Tibial artery (tissue), 4 donors: Measurements from ENCODE around the gene TMEM250.
A peak's percentile ranks its signal among the peaks of the same experiment; 100 is the strongest.

Source experiments
- DNase-seq, 2 donors: peaks; one replicate each; pipeline ENCODE4 v3.0.0-alpha.2; 2019
- H3K27ac ChIP-seq, 2 donors: fragments of 200-600 bp; sonication (generic) in 1 of 2; 1 replicate in 1 of 2; 2 replicates in 1 of 2; pipeline ENCODE4 v1.5.1; 2018 to 2019; ENCODE audit warnings: mild to moderate bottlenecking in 1 of 2
- H3K27me3 ChIP-seq, 2 donors: fragments of 200-600 bp; sonication (generic) in 1 of 2; one replicate each; pipeline versions ENCODE4 v1.5.1 to v1.6.0; 2016 to 2019
- H3K36me3 ChIP-seq, 3 donors: fragments of 200-600 bp; sonication (generic) in 2 of 3; one replicate each; pipeline ENCODE4 v1.5.1; 2016 to 2019; ENCODE audit warnings: mild to moderate bottlenecking in 2 of 3
- H3K4me1 ChIP-seq, 4 donors: fragments of 200-600 bp; sonication (generic) in 2 of 4; 1 replicate in 3 of 4; 2 replicates in 1 of 4; pipeline ENCODE4 v1.5.1; 2016 to 2019
- H3K4me3 ChIP-seq, 2 donors: fragments of 200-600 bp; sonication (generic) in 1 of 2; 1 replicate in 1 of 2; 2 replicates in 1 of 2; pipeline ENCODE4 v1.5.1; 2018 to 2019; ENCODE audit warnings: mild to moderate bottlenecking in 2 of 2
- H3K9me3 ChIP-seq, 3 donors: fragments of 200-600 bp; sonication (generic) in 1 of 3; one replicate each; pipeline ENCODE4 v1.5.1; 2016 to 2019
- intact Hi-C: fragments of 100-400 bp; cut with DNase I; formaldehyde crosslinking; loops from one replicate; pipeline ENCODE4 v1.15.0; 2023; ENCODE audit warnings: low total_unique reads
- TF ChIP-seq, protein P1 (sequence below), 2 experiments: fragments of 200-600 bp in 1 of 2; fragments of 450-650 bp in 1 of 2; IDR thresholded peaks; one replicate each; pipeline ENCODE4 v1.5.1; 2017 to 2019; ENCODE audit warnings: antibody characterized with exemption in 2 of 2, mild to moderate bottlenecking in 1 of 2, moderate library complexity in 1 of 2

Gene TMEM250

DNA sequence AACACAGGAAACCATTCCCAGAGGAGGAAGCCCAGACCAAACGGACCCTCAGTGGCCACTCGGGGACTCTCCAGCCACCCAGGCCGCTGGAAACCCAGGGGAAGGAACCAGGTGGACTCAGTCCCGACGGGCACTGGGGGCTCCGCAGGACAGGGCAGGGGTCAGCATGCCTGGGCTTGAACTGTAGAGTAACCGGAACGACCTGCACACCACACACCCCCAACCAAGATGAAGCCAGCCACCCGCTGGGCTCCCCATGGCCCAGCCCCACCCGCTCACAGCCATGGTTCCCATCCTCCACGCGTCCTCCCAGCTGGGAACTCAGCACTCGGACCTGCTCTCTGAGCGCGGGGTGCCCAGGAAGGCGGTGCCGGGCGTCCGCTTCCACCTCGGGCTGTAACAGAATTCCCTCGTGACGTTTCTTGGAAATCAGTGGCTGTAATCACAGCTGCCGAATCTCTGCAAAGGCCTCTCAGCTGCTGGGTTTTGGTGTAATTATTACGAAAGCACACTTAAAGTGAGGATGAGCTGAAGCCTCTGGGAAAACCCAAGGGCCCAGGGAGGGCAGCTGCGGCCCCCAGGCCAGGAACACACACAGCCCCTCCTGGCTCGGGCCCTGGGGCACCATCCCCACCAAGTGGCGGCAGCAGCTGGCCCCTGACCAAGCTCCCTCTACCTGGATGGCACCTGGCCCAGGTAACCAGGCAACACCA is 37.4 kb downstream of the TMEM250 start:
- peak in 1 of 2 donors; percentile 65 for DNase-seq
- TF ChIP-seq, protein P1, sequence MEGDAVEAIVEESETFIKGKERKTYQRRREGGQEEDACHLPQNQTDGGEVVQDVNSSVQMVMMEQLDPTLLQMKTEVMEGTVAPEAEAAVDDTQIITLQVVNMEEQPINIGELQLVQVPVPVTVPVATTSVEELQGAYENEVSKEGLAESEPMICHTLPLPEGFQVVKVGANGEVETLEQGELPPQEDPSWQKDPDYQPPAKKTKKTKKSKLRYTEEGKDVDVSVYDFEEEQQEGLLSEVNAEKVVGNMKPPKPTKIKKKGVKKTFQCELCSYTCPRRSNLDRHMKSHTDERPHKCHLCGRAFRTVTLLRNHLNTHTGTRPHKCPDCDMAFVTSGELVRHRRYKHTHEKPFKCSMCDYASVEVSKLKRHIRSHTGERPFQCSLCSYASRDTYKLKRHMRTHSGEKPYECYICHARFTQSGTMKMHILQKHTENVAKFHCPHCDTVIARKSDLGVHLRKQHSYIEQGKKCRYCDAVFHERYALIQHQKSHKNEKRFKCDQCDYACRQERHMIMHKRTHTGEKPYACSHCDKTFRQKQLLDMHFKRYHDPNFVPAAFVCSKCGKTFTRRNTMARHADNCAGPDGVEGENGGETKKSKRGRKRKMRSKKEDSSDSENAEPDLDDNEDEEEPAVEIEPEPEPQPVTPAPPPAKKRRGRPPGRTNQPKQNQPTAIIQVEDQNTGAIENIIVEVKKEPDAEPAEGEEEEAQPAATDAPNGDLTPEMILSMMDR (IDR thresholded peaks at IDR 0.05) = no peak
- peaks cover 0 to 12% (median 5%) of the 10 kb centered on the region in 3 donors for H3K36me3 ChIP-seq
- peak overlapping the region in 1 of 2 donors; percentile 43 for H3K27ac ChIP-seq
- intact Hi-C loops = no loop called here
- H3K4me3 ChIP-seq = no peak overlapping the region
- no peaks in the 10 kb centered on the region for H3K27me3 ChIP-seq
- H3K4me1 ChIP-seq = peaks cover 17 to 85% (median 68%) of the 10 kb centered on the region in 4 donors
- no peaks in the 10 kb centered on the region for H3K9me3 ChIP-seq

DNA sequence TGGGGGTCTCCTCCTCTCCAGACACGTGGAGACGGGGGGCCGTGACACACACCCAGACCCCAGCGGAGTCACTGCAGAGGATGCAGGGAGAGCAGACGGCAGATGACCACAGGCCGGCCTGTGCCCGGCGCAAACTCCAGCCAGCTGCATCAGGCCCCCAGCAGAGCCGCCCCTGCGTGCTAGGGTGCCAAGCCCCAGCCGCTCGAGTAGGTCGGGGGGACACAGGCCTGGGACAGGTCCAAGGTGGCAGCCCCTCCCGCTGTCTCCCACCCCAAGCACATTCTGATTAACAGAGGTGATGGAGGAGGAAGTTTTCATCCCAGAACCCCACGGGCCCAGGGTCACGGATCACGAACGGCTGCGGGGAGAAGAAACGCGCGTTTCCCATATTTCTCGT is 38.0 kb downstream of the TMEM250 start:
- no peak for DNase-seq
- H3K27me3 ChIP-seq = no peaks in the 10 kb centered on the region
- peaks cover 13 to 82% (median 65%) of the 10 kb centered on the region in 4 donors for H3K4me1 ChIP-seq
- peak overlapping the region in 1 of 2 donors; percentile 71 for H3K27ac ChIP-seq
- peaks cover 0 to 18% (median 5%) of the 10 kb centered on the region in 3 donors for H3K36me3 ChIP-seq
- H3K9me3 ChIP-seq = no peaks in the 10 kb centered on the region
- H3K4me3 ChIP-seq = no peak overlapping the region
- TF ChIP-seq, protein P1 (IDR thresholded peaks at IDR 0.05) = no peak
- intact Hi-C loops = no loop called here

DNA sequence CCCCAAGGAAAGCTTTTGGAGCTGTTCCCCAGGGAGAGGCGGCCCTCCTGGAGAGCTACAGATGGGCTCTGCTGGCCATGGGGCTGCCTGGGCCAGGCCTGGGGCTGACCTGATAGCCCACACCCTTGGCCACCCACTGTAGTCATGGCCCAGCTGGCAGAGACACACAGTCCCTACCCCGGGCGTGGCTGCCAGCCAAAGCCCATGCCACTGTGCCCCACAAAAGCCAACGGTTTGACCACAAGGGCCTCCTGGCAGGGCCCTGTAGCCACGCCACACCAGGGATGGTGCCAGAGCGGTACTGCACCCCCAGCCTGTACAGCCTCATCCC is 38.8 kb downstream of the TMEM250 start:
- Histone ChIP-seq H3K9me3 (no peaks in the 10 kb centered on the region), H3K4me3 (no peak overlapping the region), H3K4me1 (peaks cover 13 to 76% (median 60%) of the 10 kb centered on the region in 4 donors), H3K36me3 (peaks cover 0 to 26% (median 5%) of the 10 kb centered on the region in 3 donors), H3K27me3 (no peaks in the 10 kb centered on the region), H3K27ac (peak overlapping the region; percentile 42 to 71)
- peak in 1 of 2 donors; percentile 66 for DNase-seq
- intact Hi-C loops = no loop called here
- TF ChIP-seq, protein P1 (IDR thresholded peaks at IDR 0.05) = no peak

DNA sequence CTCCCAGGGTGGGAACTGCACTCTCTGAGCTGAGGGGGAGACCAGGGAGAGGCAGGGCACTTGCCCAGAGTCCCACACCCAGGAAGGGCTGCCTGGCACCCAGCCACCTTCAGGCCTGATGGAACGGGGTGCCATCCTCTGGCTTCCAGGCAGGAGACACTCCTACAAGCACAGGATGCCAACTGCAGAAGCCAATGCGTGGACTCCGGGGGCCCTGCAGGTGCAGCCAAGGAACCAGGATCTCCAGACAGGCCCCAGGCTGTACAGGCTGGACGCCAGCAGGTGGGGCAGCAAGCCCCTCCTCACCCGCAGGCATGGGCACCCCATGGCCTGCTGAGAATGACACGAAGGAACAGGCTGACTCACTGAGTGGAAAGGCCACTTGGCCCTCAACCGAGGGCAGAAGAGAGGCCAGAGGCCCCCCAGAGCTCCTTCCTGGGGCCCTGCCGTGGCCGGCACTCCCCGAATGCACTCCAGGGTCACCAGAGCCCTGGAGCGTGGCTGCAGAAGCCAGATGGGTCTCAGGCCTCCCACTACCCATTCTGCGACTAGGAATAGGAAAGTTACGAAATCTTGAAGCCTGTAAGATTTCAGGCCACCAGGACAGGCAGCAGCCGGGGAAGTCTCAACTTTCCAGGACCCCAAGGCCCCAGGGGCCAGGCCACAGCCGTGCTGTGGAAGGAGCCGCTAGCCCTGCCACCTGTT is 39.3 kb downstream of the TMEM250 start:
- Histone ChIP-seq H3K4me1 (peaks cover 13 to 71% (median 56%) of the 10 kb centered on the region in 4 donors), H3K4me3 (no peak overlapping the region), H3K9me3 (no peaks in the 10 kb centered on the region), H3K27ac (peak overlapping the region; percentile 42 to 71), H3K36me3 (peaks cover 0 to 31% (median 10%) of the 10 kb centered on the region in 3 donors), H3K27me3 (no peaks in the 10 kb centered on the region)
- TF ChIP-seq, protein P1 (IDR thresholded peaks at IDR 0.05) = no peak
- peak in 1 of 2 donors; percentile 68 for DNase-seq
- intact Hi-C loops = no loop called here

DNA sequence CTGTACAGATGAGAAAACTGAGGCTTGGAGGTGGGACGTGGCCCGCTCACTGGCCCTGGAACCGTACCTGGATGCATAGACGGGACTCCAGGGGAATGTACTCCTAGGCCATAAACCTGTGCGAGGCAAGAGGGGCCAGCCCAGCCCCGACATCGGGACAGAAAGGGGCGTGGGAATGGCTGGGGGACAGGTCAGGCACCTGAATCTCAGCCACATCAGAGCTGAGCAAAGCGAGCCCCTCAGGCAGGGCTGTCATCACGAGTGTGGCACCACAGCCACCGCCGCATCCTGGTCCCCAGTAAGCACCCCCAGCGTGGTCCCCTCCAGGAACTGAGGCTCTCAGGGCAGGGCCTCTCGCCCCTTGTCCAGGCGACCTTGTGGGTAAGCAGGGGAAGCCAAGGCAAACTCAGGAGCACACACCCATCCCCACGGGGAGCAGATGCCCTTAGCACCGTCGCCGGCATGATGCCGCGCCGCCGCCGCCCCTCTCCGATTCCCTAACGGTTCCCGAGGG is 40.1 kb downstream of the TMEM250 start:
- TF ChIP-seq, protein P1 (IDR thresholded peaks at IDR 0.05) = no peak
- H3K4me1 ChIP-seq = peaks cover 13 to 64% (median 52%) of the 10 kb centered on the region in 4 donors
- H3K9me3 ChIP-seq = no peaks in the 10 kb centered on the region
- H3K36me3 ChIP-seq = peaks cover 0 to 32% (median 10%) of the 10 kb centered on the region in 3 donors
- intact Hi-C loops = no loop called here
- H3K27ac ChIP-seq = peak overlapping the region in 1 of 2 donors; percentile 71
- no peak overlapping the region for H3K4me3 ChIP-seq
- DNase-seq = peak in 1 of 2 donors; percentile 55
- no peaks in the 10 kb centered on the region for H3K27me3 ChIP-seq
